B cell (primary cell): ENCODE data around the gene TDRD6. TPM values are rescaled to one million over a fixed set of nuclear protein-coding genes. Genes with fewer than 3 reads are reported as not detected.

Source experiments
- ATAC-seq: fragments of 200-7000 bp; cut with Tn5 transposase; one replicate; pipeline ENCODE4 v1.10.0; 2021; ENCODE audit warnings: low read depth, mild to moderate bottlenecking, moderate number of reproducible peaks, moderate library complexity
- CTCF ChIA-PET: fragments of 350-600 bp; sonication (Branson Sonifier 250); formaldehyde crosslinking; loops from one replicate; lab custom pipeline; 2021; ENCODE audit warnings: antibody characterized with exemption, inconsistent platforms; lab: Charles Lee
- POLR2A ChIA-PET: fragments of 350-600 bp; sonication (Branson Sonifier 250); formaldehyde crosslinking; loops from one replicate; lab custom pipeline; 2021; ENCODE audit warnings: antibody characterized with exemption; lab: Charles Lee
- DNase-seq: peaks from one replicate; pipeline ENCODE4 v3.0.0; 2013
- H2AFZ ChIP-seq: 2 replicates; pipeline ENCODE4 v1.6.1; 2012; ENCODE audit warnings: mild to moderate bottlenecking, low read depth, low read length; ENCODE audit not compliant: insufficient read depth, poor library complexity, severe bottlenecking
- H3K27ac ChIP-seq, 2 donors: 1 replicate in 1 of 2; 2 replicates in 1 of 2; pipeline ENCODE4 v1.5.1; 2012 to 2013; ENCODE audit warnings: low read length in 2 of 2, mild to moderate bottlenecking in 2 of 2, moderate library complexity in 1 of 2
- H3K27me3 ChIP-seq, 4 experiments: fragments of 200-600 bp in 1 of 4; sonication (generic) in 1 of 4; replicated peaks in 1 of 4; 1 replicate in 2 of 4; 2 replicates in 2 of 4; pipeline versions ENCODE4 v1.6.1 to v1.7.0; 2013 to 2016; ENCODE audit warnings: low read length in 3 of 4, mild to moderate bottlenecking in 2 of 4, mixed read lengths in 1 of 4, moderate library complexity in 1 of 4; ENCODE audit not compliant: insufficient read depth in 4 of 4, control insufficient read depth in 3 of 4; ENCODE audit errors: control extremely low read depth in 1 of 4
- H3K36me3 ChIP-seq, 2 experiments: replicated peaks in 1 of 2; 1 replicate in 1 of 2; 2 replicates in 1 of 2; pipeline versions ENCODE4 v1.6.1 to v1.7.1; 2013; ENCODE audit warnings: low read length in 1 of 2; ENCODE audit not compliant: insufficient read depth in 2 of 2, control insufficient read depth in 1 of 2; ENCODE audit errors: control extremely low read depth in 1 of 2, extremely low read depth in 1 of 2
- H3K4me1 ChIP-seq, 2 donors: fragments of 200-600 bp in 1 of 2; sonication (generic) in 1 of 2; 1 replicate in 1 of 2; 2 replicates in 1 of 2; pipeline versions ENCODE4 v1.5.1 to v1.6.1; 2013 to 2017; ENCODE audit warnings: low read length in 2 of 2; ENCODE audit not compliant: control insufficient read depth in 2 of 2, insufficient read depth in 2 of 2
- H3K4me2 ChIP-seq: replicated peaks from 2 replicates; pipeline ENCODE3; 2012; ENCODE audit warnings: mild to moderate bottlenecking, low read depth, low read length; ENCODE audit not compliant: poor library complexity, severe bottlenecking
- H3K4me3 ChIP-seq, 5 experiments: fragments of 200-600 bp in 1 of 5; sonication (generic) in 1 of 5; 1 replicate in 3 of 5; 2 replicates in 2 of 5; pipeline versions ENCODE4 v1.5.1 to v1.7.0; 2011 to 2016; ENCODE audit warnings: low read length in 4 of 5, mild to moderate bottlenecking in 4 of 5, low read depth in 2 of 5, control low read depth in 1 of 5, moderate library complexity in 1 of 5; ENCODE audit not compliant: insufficient read depth in 1 of 5; ENCODE audit errors: control extremely low read depth in 1 of 5, extremely low read depth in 1 of 5
- H3K79me2 ChIP-seq: fragments of 200-600 bp; sonication (generic); one replicate; pipeline ENCODE4 v1.6.0; 2016; ENCODE audit warnings: low read length; ENCODE audit not compliant: control insufficient read depth, insufficient read depth
- H3K9ac ChIP-seq: fragments of 200-600 bp; sonication (generic); 2 replicates; pipeline ENCODE4 v1.6.1; 2017; ENCODE audit warnings: mild to moderate bottlenecking, low read length, moderate library complexity
- H3K9me3 ChIP-seq, 3 donors: one replicate each; pipeline versions ENCODE4 v1.6.1 to v1.7.1; 2013; ENCODE audit warnings: low read length in 2 of 3; ENCODE audit not compliant: control insufficient read depth in 2 of 3, insufficient read depth in 1 of 3; ENCODE audit errors: control extremely low read depth in 1 of 3
- H4K20me1 ChIP-seq: 2 replicates; pipeline ENCODE4 v1.6.0; 2012; ENCODE audit warnings: mild to moderate bottlenecking, low read length; ENCODE audit not compliant: insufficient read depth, control insufficient read depth, poor library complexity, severe bottlenecking
- H3K27ac Mint-ChIP-seq: one replicate; pipeline ENCODE4 v1.8.0; 2021; ENCODE audit warnings: mixed read lengths
- H3K27me3 Mint-ChIP-seq: one replicate; pipeline ENCODE4 v1.8.0; 2021; ENCODE audit warnings: mixed read lengths
- H3K4me1 Mint-ChIP-seq: one replicate; pipeline ENCODE4 v1.8.0; 2021; ENCODE audit warnings: mixed read lengths
- H3K4me3 Mint-ChIP-seq: one replicate; pipeline ENCODE4 v1.8.0; 2021; ENCODE audit warnings: mixed read lengths
- H3K9me3 Mint-ChIP-seq: one replicate; pipeline ENCODE4 v1.8.0; 2022; ENCODE audit warnings: mixed read lengths; ENCODE audit not compliant: insufficient read depth
- EZH2 ChIP-seq: IDR thresholded peaks from 2 replicates; pipeline ENCODE4 v1.6.1; 2012; ENCODE audit warnings: borderline replicate concordance, low read depth, mild to moderate bottlenecking, moderate library complexity, low read length; ENCODE audit not compliant: insufficient read depth, poor library complexity, severe bottlenecking
- WGBS: methylation state at CpG from one replicate; pipeline ENCODE4 v1.1.5; 2013; ENCODE audit warnings: missing lambda C conversion rate; ENCODE audit not compliant: insufficient coverage; 5-methylcytosine and 5-hydroxymethylcytosine counted together
- intact Hi-C: fragments of 100-400 bp; cut with micrococcal nuclease; formaldehyde crosslinking; loops from one replicate; pipeline ENCODE4 v1.10.0; 2022
- polyA plus RNA-seq: library from polyadenylated mRNA; depleted of rRNA; stranded (reverse); fragments of >200 nt; gene quantifications from 2 replicates; pipeline ENCODE4 v1.2.3, GENCODE V29; 2012
- total RNA-seq, 2 donors: library from RNA; stranded (reverse); fragments of 120-200 nt in 1 of 2; gene quantifications; 1 replicate in 1 of 2; 2 replicates in 1 of 2; pipeline versions ENCODE4 v1.2.3 to v1.2.4, GENCODE V29; 2013 to 2022
- TF ChIP-seq, protein P1 (sequence below): fragments of 200-600 bp; IDR thresholded peaks from one replicate; pipeline ENCODE4 v1.8.0; 2022; ENCODE audit warnings: antibody characterized with exemption, mild to moderate bottlenecking

The TDRD6 gene
- total and polyA plus RNA-seq, 2 donors (not counting 1 experiment from before 2014, with no cell fraction given), result 0.01 TPM; not detected in 1

DNA sequence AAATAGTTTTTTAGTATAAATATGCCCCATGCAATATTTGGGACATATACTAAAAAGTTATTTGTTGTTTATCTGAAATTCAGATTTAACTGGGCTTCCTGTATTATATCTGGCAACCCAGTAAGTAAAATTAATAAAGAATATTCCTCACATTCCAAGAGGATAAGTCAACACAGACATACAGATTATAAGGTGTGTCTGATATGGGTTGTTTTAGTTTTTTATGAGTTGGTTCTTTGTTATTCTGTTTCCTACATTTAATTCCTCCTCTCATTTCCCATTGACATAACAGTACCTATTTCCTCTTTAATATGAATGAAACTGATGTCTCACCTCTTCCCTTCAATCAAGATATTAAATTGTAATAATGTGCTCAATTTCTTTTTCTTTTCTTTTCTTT, 49.2 kb downstream of the TDRD6 start:
- Histone ChIP-seq H3K27me3 (peaks cover 0 to 24% (median 14%) of the 10 kb centered on the region in 4 experiments), H3K4me2 (no peak overlapping the region), H3K79me2 (no peaks in the 10 kb centered on the region), H4K20me1 (no peaks in the 10 kb centered on the region), H3K27ac (no peak overlapping the region), H3K4me1 (peaks cover 4 to 8% of the 10 kb centered on the region in 2 donors), H2AFZ (no peak overlapping the region), H3K9me3 (no peaks in the 10 kb centered on the region), H3K36me3 (no peaks in the 10 kb centered on the region), H3K9ac (no peak overlapping the region), H3K4me3 (no peak overlapping the region)
- ChIA-PET CTCF (no interaction called here), POLR2A (no interaction called here)
- no peak overlapping the region for H3K4me3 Mint-ChIP-seq
- H3K27me3 Mint-ChIP-seq, result peaks cover 55% of the 10 kb centered on the region
- H3K4me1 Mint-ChIP-seq, result peaks cover 12% of the 10 kb centered on the region
- ATAC-seq, result no peak
- TF ChIP-seq, protein P1, sequence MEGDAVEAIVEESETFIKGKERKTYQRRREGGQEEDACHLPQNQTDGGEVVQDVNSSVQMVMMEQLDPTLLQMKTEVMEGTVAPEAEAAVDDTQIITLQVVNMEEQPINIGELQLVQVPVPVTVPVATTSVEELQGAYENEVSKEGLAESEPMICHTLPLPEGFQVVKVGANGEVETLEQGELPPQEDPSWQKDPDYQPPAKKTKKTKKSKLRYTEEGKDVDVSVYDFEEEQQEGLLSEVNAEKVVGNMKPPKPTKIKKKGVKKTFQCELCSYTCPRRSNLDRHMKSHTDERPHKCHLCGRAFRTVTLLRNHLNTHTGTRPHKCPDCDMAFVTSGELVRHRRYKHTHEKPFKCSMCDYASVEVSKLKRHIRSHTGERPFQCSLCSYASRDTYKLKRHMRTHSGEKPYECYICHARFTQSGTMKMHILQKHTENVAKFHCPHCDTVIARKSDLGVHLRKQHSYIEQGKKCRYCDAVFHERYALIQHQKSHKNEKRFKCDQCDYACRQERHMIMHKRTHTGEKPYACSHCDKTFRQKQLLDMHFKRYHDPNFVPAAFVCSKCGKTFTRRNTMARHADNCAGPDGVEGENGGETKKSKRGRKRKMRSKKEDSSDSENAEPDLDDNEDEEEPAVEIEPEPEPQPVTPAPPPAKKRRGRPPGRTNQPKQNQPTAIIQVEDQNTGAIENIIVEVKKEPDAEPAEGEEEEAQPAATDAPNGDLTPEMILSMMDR, result no peak
- TF ChIP-seq EZH2, result no peak
- intact Hi-C loops, result no loop called here
- no peak overlapping the region for H3K27ac Mint-ChIP-seq
- no peaks in the 10 kb centered on the region for H3K9me3 Mint-ChIP-seq
- no peak for DNase-seq

DNA sequence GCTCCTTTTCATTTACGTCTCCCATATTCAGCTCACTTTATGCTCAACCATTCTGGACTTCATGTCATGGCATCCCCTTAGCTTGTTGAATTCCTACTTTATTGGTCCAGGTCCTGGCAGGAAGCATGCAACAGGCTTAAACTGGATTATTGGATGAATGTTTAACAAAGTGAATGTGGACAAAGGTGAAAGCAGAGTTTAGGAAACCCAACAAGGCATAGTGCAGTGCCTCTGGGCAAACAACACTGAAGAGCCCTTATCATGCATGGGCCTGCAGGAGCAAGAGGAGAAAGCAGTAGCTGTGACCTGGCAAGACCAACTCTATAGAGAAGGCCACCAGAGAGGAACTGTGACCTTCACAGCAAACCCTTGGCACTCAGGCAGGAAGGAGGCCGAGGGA, 53.8 kb downstream of the TDRD6 start:
- POLR2A ChIA-PET, result no interaction called here
- DNase-seq (no peak), ATAC-seq (no peak)
- H3K79me2 ChIP-seq, result no peaks in the 10 kb centered on the region
- H4K20me1 ChIP-seq, result no peaks in the 10 kb centered on the region
- 100% methylated on average over 1 of the region's 2 CpGs for WGBS
- H3K9me3 ChIP-seq, result no peaks in the 10 kb centered on the region
- intact Hi-C loops, result no loop called here
- Mint-ChIP-seq H3K27ac (no peak overlapping the region), H3K27me3 (peaks cover 33% of the 10 kb centered on the region), H3K4me3 (no peak overlapping the region), H3K9me3 (no peaks in the 10 kb centered on the region), H3K4me1 (no peaks in the 10 kb centered on the region)
- no peak overlapping the region for H3K4me2 ChIP-seq
- no peak for TF ChIP-seq EZH2
- TF ChIP-seq, protein P1, result no peak
- H3K4me1 ChIP-seq, result no peaks in the 10 kb centered on the region
- H3K9ac ChIP-seq, result no peak overlapping the region
- H3K27me3 ChIP-seq, result peaks cover 0 to 4% (median 0%) of the 10 kb centered on the region in 4 experiments
- H3K27ac ChIP-seq, result no peak overlapping the region
- no peaks in the 10 kb centered on the region for H3K36me3 ChIP-seq
- CTCF ChIA-PET, result no interaction called here
- H3K4me3 ChIP-seq, result no peak overlapping the region
- H2AFZ ChIP-seq, result no peak overlapping the region
